Epithelial cell of prostate (primary cell): ENCODE results near the gene TK2.
A peak's percentile ranks its signal among the peaks of the same experiment; 100 is the strongest.
"Not testable (repeated sequence)": the region's sequence is repeated elsewhere in the genome, so short reads cannot be mapped to it uniquely, and the experiment has no call there.

ENCODE experiments used
- DNase-seq: peaks from one replicate; pipeline ENCODE4 v3.0.0-alpha.2; 2011; ENCODE audit warnings: low read depth, low spot score
- H3K27ac ChIP-seq: fragments of 450-650 bp; 2 replicates; pipeline ENCODE4 v1.5.1; 2017; ENCODE audit warnings: mild to moderate bottlenecking

Gene TK2

GRCh38 chr16:66522816-66523590 lies 26.9 kb downstream of the TK2 start:
- peak overlapping the region; percentile 69 for H3K27ac ChIP-seq
- DNase-seq, result no peak

- H3K27ac ChIP-seq, result peak overlapping the region; percentile 69
- DNase-seq, result peak; percentile 94
Measured at GRCh38 chr16:66521951-66522771, 27.8 kb downstream of the TK2 start.

GRCh38 chr16:66521252-66521713 lies 28.6 kb downstream of the TK2 start:
- H3K27ac ChIP-seq, result peak overlapping the region; percentile 69
- DNase-seq, result no peak

GRCh38 chr16:66520406-66521170 lies 29.3 kb downstream of the TK2 start:
- DNase-seq, result no peak
- H3K27ac ChIP-seq, result no peak overlapping the region

GRCh38 chr16:66519482-66520373 lies 30.2 kb downstream of the TK2 start:
- DNase-seq, result no peak
- no peak overlapping the region for H3K27ac ChIP-seq

- no peak for DNase-seq
- H3K27ac ChIP-seq, result peak overlapping the region; percentile 75
Measured at GRCh38 chr16:66517586-66518263, 32.2 kb downstream of the TK2 start.

- peak overlapping the region; percentile 75 for H3K27ac ChIP-seq
- DNase-seq, result peak; percentile 90
Measured at GRCh38 chr16:66516808-66517585, 32.9 kb downstream of the TK2 start.

- DNase-seq, result no peak
- H3K27ac ChIP-seq, result peak overlapping the region; percentile 75
Measured at GRCh38 chr16:66516509-66516807, 33.5 kb downstream of the TK2 start.

- no peak for DNase-seq
- peak overlapping the region; percentile 75 for H3K27ac ChIP-seq
Measured at GRCh38 chr16:66515596-66516508, 34.1 kb downstream of the TK2 start.

GRCh38 chr16:66514980-66515595 lies 34.8 kb downstream of the TK2 start:
- H3K27ac ChIP-seq, DNase-seq: not testable (repeated sequence)

- not testable (repeated sequence) for DNase-seq, H3K27ac ChIP-seq
Measured at GRCh38 chr16:66514391-66514790, 35.5 kb downstream of the TK2 start.

GRCh38 chr16:66513111-66513723 lies 36.7 kb downstream of the TK2 start:
- no peak for DNase-seq
- peak overlapping the region; percentile 78 for H3K27ac ChIP-seq

- peak overlapping the region; percentile 78 for H3K27ac ChIP-seq
- DNase-seq, result no peak
Measured at GRCh38 chr16:66512272-66513110, 37.4 kb downstream of the TK2 start.

GRCh38 chr16:66511602-66512271 lies 38.2 kb downstream of the TK2 start:
- peak; percentile 34 for DNase-seq
- peak overlapping the region; percentile 78 for H3K27ac ChIP-seq
